DMS153 treated with DMSO at 0.1 percent for 48 hours (cell line): ENCODE data around the gene SLC25A26.
A peak's percentile ranks its signal among the peaks of the same experiment; 100 is the strongest.

Source experiments
- DNase-seq: peaks from one replicate; lab custom pipeline; 2025; ENCODE audit not compliant: unreplicated experiment; lab: John Stamatoyannopoulos, UW

The SLC25A26 gene, protein sequence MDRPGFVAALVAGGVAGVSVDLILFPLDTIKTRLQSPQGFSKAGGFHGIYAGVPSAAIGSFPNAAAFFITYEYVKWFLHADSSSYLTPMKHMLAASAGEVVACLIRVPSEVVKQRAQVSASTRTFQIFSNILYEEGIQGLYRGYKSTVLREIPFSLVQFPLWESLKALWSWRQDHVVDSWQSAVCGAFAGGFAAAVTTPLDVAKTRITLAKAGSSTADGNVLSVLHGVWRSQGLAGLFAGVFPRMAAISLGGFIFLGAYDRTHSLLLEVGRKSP

DNA sequence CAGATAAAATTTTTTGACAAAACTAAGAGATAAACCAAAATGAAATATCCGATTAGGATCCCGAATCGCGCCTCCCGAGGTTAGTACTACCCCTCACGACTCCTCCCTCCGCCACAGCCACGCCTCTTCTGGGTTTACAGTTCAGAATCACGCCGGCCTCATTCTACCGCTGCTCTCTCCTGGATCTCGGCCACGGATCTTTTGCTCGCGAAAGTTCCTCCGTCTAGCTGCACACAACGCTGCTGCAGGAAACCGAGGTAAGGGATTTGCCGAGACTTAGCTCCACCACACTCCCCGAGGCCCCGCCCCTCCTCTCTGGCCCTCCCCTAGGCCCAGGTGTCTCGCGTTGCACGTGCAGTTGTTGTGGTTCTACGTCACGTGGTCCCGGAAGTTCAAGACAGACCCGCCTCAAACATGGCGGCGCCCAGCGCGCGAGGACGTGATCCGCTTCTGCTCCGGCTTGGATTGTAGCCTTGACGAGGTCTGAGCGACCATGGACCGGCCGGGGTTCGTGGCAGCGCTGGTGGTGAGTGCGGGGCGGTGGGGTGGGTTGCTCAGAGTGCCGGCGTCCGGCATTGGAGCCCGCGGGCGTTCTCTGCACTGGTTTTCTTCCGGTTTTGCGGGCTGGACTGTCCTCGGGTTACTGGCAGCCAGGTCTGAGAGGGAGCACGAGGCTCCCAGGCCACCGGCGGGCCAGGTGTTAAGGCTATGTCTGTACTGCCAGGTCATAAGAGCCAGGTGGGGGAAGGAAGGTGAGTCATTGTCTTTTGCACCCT is at the start of gene SLC25A26:
TSS of gene SLC25A26 (plus strand) at position 400 of the 776 bp plus-strand sequence. CDS start at position 494, 94 bp downstream.
- peak; percentile 74 for DNase-seq

DNA sequence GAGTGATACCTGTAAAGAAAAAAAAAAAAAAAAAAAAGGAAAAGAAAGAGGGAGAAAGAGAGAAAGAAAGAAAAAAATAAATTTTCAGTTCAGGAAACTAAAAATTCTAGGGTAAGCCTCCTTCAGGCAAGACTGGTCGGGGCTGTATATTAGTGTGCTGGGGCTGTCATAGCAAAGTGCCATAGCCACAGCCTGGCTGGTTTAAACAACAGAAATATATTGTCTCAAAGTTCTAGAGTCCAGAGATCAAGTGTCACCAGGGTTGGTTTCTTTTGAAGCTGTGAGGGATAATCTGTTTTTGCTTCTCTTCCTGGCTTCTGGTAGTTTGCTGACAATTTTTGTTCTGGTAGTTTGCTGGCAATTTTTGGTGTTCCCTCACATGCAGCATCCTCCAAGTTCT is 48.4 kb upstream of the SLC25A26 start:
- DNase-seq = no peak

DNA sequence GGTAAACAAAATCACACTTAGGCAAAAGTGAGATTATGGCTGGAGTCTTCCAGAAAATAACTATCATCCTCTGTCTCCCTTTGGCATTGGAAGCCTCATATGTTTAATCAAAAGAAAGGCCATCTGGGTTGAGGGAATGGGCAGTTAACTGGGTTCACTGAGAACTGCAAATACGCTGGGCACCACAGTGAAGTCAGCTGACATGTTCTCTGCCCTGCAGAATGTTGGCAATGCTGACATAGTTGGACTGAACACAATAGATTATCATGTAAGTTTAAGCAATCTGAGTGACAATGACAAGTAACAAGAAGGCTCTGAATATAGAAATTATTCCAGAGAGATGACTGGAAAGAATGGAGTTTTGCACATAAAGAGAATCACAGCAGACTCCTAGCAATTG is 43.8 kb upstream of the SLC25A26 start:
- no peak for DNase-seq

DNA sequence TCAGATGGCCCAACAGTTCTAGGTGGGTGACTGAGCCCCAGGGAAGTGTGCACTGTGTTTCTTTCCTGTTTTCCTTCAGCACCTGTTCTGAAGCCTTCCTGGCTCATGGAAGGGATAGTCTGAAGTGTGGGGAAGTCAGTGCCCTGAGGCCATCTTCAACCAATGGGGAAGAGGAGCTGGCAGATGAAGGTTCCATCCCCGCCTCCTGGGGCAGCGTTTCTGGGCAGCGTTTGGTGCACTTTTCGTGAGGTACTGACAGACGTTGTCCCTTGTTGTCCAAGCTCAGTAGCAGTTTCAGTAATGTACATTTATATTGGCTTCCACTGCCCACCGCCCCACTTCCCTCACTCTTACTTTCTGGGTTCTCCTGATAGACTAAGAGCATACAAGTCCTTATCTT is 42.6 kb upstream of the SLC25A26 start:
- DNase-seq = no peak

DNA sequence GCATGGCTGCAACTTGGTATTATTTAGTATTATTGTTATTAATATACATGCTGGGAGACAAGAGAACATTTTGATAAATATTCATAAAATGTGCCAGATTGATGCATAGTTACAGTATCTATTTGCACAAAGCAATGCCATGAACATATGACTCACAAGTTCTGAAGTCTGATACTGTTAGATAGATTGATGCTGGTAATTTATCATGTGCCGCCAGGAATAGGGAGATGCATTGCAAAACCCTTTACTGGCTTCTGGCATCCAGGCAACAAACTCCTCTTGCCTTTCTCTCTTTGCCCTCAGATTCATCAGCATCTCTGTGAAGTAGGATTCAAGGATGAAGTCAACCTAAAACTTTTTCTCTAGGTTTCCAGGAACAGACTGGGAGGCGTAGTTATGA is 41.0 kb upstream of the SLC25A26 start:
- DNase-seq = no peak

DNA sequence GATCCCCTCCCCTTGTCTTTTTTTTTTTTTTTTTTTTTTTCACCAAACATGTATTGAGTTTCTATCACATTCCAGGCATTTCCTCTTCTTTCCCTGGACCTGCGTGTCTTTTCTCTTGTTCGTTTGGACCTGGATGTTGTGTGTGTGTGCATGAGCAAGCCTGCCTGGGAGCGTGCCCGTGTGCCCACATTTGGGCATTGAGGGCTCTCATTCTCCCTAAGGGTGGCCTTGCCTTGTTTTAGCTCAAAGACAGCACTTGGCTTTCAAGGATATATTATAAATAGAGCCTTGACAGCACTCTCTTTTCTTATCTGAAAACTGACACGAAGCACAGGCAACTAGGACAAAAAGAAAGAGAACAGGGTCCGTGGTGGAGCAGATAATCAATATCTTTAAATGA is 39.0 kb upstream of the SLC25A26 start:
- DNase-seq = no peak

DNA sequence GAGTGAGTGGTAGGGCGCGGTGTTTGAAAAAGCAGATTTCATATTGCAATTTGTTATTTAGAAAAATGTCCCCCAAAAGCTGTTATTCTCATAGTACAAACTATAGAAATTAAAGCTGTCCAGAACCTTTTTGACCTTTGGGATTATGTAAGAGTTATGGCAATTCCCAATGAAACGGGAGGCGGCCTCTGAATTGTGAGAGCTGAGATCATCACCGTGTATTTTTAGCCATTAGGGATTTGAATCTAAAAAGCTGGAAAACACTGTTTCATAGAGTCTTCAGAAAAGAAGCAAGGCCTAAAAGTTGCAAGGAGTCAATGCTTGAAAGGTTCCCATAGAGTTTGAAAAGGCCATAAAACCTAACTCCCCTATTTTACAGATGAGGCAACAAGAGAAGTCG is 38.6 kb upstream of the SLC25A26 start:
- DNase-seq = no peak

DNA sequence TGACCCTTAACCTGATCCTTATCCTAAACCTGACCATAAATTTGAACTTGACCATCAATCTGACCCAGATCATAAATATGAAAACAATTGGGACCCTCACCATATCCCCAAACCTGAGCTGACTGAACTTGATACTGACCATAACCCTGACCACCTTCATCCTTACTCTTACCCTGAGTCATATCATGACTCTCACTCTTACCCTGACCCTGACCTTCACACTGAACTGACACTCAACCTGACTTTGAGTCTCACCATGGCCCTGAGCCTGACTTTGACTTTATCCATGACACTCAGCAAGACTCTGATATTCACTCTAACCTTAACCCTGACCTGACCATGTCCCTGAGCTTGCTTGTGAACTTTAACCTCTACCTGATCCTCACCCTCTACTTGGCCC is 34.3 kb upstream of the SLC25A26 start:
- no peak for DNase-seq

DNA sequence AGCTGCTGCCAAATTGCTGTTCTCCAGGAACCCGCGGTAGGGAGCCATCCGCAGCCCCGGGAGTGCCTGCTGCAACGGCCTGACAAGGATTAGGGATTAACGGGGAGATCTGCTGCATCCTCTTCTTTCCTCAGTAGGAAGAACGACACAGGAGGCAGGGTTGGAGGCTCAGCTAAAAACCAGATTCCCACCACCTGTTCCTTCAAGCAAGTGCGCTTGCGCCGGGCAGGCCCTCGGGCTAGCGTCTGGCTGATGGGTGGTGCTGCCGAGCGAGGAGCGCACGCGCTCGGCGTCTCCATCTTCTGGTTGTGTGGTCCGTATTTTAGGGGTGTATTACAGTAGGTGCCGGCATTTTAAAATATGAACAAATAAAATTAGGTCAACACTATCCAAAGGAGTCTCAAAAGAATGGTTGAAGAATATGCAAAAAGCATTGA is 25.4 kb upstream of the SLC25A26 start:
- no peak for DNase-seq

DNA sequence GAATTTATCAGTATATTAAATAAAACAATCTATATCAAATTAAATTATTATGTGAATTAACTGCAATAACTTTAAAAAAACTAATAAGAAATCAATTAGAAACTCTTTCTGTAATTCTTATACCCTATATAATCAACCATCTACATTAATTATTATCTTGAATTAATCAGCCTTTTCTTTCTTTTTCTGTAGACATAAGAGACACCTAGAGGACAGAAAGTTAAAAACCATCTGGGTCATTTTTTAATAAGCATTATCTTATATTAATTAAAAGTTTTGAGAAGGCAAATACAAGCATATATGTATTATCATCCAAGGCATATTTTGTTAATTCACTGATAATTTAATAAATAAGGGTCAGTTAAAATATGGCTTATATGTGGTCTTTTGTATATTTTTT is 24.2 kb upstream of the SLC25A26 start:
- DNase-seq = no peak

DNA sequence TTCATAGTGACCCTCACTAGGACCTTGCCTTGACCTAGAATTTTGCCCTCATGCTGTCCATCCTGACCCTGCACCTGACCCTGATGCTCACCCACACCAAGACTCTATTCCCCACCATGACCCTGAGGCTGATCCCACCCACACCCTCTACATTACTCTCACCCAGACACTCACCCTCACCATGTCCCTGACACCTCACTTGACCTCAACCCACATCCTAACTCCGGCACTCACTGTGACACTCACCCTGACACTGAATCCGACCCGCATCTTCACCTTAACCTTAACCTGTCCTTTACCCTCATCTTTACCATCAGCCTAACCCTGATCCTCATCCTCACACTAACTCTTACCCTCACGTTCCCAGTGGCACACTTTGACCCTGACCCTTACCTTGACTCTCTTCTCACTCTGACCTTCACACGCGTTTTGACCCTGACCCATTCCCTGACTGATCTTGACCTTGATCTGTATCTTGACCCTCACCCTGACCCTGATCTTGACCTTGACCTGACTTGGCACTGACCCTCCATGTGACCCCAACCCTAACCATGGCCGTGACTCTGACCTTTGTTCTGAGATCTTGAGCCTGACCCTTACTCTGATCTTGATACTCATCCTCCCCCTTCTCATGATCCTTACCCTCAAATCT is 22.2 kb upstream of the SLC25A26 start:
- DNase-seq = no peak

DNA sequence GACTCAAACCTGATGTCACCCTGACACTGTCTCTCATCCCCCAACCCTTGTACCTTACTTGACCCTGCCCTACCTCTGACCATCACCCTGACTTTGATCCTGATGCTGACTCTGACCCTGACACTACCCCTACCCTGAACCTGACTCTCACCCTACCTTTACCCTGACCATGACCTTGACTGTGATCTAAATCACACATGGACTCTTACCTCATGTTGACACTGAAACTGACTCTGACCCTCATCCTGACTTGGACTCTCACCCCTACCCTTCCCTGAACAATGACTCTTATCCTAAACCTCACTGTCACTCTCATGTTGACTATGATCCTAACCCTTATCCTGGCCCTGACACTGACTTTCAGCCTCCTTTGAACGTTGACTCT is 21.7 kb upstream of the SLC25A26 start:
- DNase-seq = no peak

DNA sequence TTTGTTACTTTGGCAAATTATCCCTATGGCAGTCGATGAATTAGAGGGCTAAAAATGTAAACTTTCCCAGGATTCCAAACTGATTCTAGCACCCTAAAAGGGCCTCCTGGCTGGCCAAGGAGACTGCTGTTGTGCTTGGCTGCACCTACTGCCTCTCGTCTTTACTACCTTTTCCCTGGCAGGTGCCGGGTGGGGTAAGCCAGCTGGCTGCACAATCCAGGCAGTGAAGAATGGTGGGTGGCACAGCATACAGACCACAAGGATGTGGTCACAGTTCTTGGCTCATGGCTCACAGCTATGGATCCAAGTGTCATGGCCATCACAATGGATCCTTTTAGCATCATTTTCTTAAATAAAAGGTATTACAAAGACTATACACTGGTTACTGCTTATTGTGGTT is 20.7 kb upstream of the SLC25A26 start:
- no peak for DNase-seq

DNA sequence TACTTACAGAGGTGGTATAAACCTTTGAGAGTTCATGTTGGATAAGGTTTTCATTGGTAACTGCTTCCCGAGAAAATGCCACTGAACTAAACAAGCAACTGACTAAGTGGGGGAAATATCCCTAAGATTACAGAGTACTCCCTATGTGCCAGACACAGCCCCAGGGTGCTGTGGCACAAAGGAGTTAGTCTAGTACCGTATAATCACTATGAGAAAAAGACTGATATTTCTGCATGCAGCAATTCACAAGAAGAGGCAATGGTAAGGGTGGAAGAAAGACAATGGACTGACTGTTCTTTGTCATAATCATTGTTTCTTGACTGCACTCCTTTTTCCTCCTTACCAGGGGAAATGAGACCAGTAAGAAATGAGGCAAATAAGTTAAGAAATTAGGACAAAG is 20.0 kb upstream of the SLC25A26 start:
- no peak for DNase-seq

DNA sequence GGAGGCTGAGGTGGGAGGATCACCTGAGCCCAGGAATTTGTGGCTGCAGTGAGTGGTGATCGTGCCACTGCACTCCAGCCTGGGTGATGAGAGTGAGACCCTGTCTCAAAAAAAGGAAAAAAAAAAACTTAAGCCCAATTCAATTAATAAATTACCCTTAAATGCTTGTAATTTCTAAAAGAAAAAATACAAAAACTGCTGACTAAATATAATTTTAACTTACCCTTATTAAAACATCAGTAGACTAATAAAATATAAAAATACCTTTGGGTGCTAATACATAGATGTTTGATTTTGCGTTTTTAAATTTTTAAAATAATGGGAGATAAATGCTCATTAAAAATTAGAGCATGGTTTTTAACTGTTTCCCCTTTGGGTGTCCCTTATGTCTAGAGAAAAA is 17.5 kb upstream of the SLC25A26 start:
- no peak for DNase-seq

DNA sequence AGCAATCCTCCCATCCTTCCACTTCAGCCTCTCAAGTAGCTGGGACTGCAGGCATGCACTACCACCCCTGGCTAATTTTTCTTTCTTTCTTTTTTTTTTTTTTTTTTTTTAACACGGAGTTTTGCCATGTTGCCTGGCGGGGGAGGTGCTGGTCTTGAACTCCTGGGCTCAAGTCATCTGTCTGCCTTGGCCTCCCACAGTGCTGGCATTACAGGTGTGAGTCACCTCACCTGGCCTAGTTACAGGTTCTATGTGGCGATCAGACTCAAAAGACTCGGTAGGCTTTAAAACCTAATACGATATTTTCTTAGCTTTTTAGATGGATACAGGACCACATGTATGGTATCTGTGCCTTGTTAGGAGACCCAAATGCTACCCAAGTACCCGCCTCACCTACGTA is 14.0 kb upstream of the SLC25A26 start:
- DNase-seq = no peak

DNA sequence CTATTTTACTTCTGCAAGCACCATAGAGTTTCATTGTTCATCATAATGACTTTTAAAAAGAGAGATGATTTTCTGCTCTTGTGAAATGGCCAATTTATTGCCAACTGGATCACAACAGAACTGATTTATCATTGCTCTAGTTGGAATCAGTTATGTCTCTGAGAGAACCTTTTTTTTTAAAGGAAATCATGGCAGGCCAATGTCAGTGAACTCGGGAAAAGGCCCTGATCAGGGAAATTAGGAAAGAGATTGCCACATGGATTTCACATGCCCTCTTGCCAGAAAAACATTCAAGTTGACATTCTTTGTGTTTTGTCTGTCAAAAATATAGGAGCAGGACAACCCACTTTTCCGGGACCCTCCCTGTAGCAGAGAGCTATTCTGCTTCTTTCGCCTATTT is 12.6 kb upstream of the SLC25A26 start:
- no peak for DNase-seq

DNA sequence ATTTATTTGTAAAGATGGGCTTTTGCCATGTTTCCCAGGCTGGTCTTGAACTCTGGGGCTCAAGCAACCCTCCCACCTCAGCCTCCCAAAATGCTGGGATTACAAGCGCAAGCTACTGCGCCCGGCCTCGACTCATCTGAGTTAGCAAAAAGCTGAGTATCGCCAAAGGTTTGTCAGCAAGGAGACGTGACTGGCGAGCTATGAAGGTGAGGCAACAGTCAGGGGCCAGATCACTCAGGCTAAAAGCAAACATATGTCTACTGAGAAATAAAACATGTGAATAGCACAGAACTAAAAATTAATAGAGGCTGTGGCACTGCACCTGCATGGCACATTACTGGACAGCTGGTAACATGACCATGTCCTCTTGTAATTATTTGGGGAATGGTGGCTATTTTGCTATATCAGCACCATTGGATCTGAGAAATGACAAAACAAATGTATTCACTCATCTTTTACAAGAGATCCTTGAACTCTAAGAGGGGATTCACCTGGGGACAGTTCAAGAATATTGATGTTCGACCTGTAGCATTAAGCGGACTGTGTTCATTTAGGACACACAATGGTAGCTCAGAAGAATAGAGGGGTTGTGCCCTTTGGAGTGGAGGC is 10.0 kb upstream of the SLC25A26 start:
- DNase-seq = no peak

DNA sequence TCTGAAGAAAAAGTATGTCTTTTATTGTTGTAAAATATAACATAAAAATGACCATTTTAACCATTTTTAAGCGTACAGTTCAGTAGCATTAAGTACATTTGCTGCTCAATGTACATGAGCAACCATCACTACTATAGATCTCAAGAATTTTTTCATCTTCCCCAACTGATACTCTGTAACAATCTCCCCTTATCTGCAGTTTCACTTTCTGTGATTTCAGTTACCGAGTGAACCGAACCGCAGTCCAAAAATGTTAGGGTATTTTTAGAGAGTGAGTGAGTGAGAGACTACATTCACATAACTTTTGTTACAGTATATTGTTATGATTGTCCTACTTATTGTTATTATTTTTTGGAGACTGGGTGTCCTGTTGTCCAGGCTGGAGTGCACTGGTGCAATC is 9.0 kb upstream of the SLC25A26 start:
- DNase-seq = no peak

DNA sequence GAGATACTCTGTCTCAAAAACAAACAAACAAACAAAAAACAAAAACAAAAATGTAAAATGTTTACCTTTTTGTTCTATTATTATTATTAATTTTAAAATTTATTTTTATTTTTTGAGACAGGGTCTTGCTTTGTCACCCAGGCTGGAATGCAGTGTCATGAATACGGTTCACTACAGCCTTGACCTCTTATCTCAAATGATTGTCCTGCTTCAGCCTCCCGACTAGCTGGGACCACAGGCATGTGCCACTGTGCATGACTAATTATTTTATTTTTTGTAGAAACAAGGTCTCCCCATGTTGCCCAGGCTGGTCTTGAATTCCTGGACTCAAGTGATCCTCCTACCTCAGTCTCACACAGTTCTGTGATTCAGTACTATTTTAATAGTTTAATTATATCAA is 5.7 kb upstream of the SLC25A26 start:
- DNase-seq = no peak

DNA sequence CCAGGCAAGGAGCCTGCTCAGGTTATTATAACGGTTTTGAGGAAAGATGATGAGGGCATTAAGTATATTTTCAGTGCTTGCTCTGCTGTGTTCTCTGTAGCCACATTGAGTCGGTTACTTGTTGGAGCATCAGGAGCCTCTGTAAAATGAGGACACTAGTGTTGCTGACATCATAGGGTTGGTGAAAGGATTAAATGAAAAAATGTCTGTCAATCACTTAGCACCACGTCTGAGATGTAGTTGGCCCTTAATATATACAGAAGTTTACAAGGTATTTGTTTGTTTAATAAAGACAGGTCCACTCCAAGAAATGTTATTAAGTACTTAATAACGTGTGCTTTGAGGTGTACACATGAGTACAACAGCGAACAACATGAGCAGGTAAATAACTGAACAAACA is 735 bp upstream of the SLC25A26 start:
- DNase-seq = no peak

DNA sequence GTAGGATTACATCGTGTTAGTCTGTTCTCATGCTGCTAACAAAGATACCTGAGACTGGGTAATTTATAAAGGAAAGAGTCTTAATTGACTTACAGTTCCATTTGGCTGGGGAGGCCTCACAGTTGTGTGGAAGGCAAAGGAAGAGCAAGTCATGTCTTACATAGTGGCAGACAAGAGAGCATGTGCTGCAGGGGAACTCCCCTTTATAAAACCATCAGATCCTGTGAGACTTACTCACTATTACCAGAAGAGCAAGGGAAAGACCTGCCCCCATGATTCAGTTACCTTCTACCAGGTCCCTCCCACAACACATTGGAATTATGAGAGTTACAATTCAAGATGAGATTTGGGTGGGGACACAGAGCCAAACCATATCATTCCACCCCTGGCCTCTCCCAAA is 3.4 kb downstream of the SLC25A26 start:
- no peak for DNase-seq
